B cell (primary cell): Measurements from ENCODE around the gene PREX1. TPM values are rescaled to one million over a fixed set of nuclear protein-coding genes. Genes with fewer than 3 reads are reported as not detected.

Experiments
- ATAC-seq: fragments of 200-7000 bp; cut with Tn5 transposase; one replicate; pipeline ENCODE4 v1.10.0; 2021; ENCODE audit warnings: low read depth, mild to moderate bottlenecking, moderate number of reproducible peaks, moderate library complexity
- CTCF ChIA-PET: fragments of 350-600 bp; sonication (Branson Sonifier 250); formaldehyde crosslinking; loops from one replicate; lab custom pipeline; 2021; ENCODE audit warnings: antibody characterized with exemption, inconsistent platforms; lab: Charles Lee
- POLR2A ChIA-PET: fragments of 350-600 bp; sonication (Branson Sonifier 250); formaldehyde crosslinking; loops from one replicate; lab custom pipeline; 2021; ENCODE audit warnings: antibody characterized with exemption; lab: Charles Lee
- DNase-seq: peaks from one replicate; pipeline ENCODE4 v3.0.0; 2013
- H2AFZ ChIP-seq: 2 replicates; pipeline ENCODE4 v1.6.1; 2012; ENCODE audit warnings: mild to moderate bottlenecking, low read depth, low read length; ENCODE audit not compliant: insufficient read depth, poor library complexity, severe bottlenecking
- H3K27ac ChIP-seq, 2 donors: 1 replicate in 1 of 2; 2 replicates in 1 of 2; pipeline ENCODE4 v1.5.1; 2012 to 2013; ENCODE audit warnings: low read length in 2 of 2, mild to moderate bottlenecking in 2 of 2, moderate library complexity in 1 of 2
- H3K27me3 ChIP-seq, 4 experiments: fragments of 200-600 bp in 1 of 4; sonication (generic) in 1 of 4; replicated peaks in 1 of 4; 1 replicate in 2 of 4; 2 replicates in 2 of 4; pipeline versions ENCODE4 v1.6.1 to v1.7.0; 2013 to 2016; ENCODE audit warnings: low read length in 3 of 4, mild to moderate bottlenecking in 2 of 4, mixed read lengths in 1 of 4, moderate library complexity in 1 of 4; ENCODE audit not compliant: insufficient read depth in 4 of 4, control insufficient read depth in 3 of 4; ENCODE audit errors: control extremely low read depth in 1 of 4
- H3K36me3 ChIP-seq, 2 experiments: replicated peaks in 1 of 2; 1 replicate in 1 of 2; 2 replicates in 1 of 2; pipeline versions ENCODE4 v1.6.1 to v1.7.1; 2013; ENCODE audit warnings: low read length in 1 of 2; ENCODE audit not compliant: insufficient read depth in 2 of 2, control insufficient read depth in 1 of 2; ENCODE audit errors: control extremely low read depth in 1 of 2, extremely low read depth in 1 of 2
- H3K4me1 ChIP-seq, 2 donors: fragments of 200-600 bp in 1 of 2; sonication (generic) in 1 of 2; 1 replicate in 1 of 2; 2 replicates in 1 of 2; pipeline versions ENCODE4 v1.5.1 to v1.6.1; 2013 to 2017; ENCODE audit warnings: low read length in 2 of 2; ENCODE audit not compliant: control insufficient read depth in 2 of 2, insufficient read depth in 2 of 2
- H3K4me2 ChIP-seq: replicated peaks from 2 replicates; pipeline ENCODE3; 2012; ENCODE audit warnings: mild to moderate bottlenecking, low read depth, low read length; ENCODE audit not compliant: poor library complexity, severe bottlenecking
- H3K4me3 ChIP-seq, 5 experiments: fragments of 200-600 bp in 1 of 5; sonication (generic) in 1 of 5; 1 replicate in 3 of 5; 2 replicates in 2 of 5; pipeline versions ENCODE4 v1.5.1 to v1.7.0; 2011 to 2016; ENCODE audit warnings: low read length in 4 of 5, mild to moderate bottlenecking in 4 of 5, low read depth in 2 of 5, control low read depth in 1 of 5, moderate library complexity in 1 of 5; ENCODE audit not compliant: insufficient read depth in 1 of 5; ENCODE audit errors: control extremely low read depth in 1 of 5, extremely low read depth in 1 of 5
- H3K79me2 ChIP-seq: fragments of 200-600 bp; sonication (generic); one replicate; pipeline ENCODE4 v1.6.0; 2016; ENCODE audit warnings: low read length; ENCODE audit not compliant: control insufficient read depth, insufficient read depth
- H3K9ac ChIP-seq: fragments of 200-600 bp; sonication (generic); 2 replicates; pipeline ENCODE4 v1.6.1; 2017; ENCODE audit warnings: mild to moderate bottlenecking, low read length, moderate library complexity
- H3K9me3 ChIP-seq, 3 donors: one replicate each; pipeline versions ENCODE4 v1.6.1 to v1.7.1; 2013; ENCODE audit warnings: low read length in 2 of 3; ENCODE audit not compliant: control insufficient read depth in 2 of 3, insufficient read depth in 1 of 3; ENCODE audit errors: control extremely low read depth in 1 of 3
- H4K20me1 ChIP-seq: 2 replicates; pipeline ENCODE4 v1.6.0; 2012; ENCODE audit warnings: mild to moderate bottlenecking, low read length; ENCODE audit not compliant: insufficient read depth, control insufficient read depth, poor library complexity, severe bottlenecking
- H3K27ac Mint-ChIP-seq: one replicate; pipeline ENCODE4 v1.8.0; 2021; ENCODE audit warnings: mixed read lengths
- H3K27me3 Mint-ChIP-seq: one replicate; pipeline ENCODE4 v1.8.0; 2021; ENCODE audit warnings: mixed read lengths
- H3K4me1 Mint-ChIP-seq: one replicate; pipeline ENCODE4 v1.8.0; 2021; ENCODE audit warnings: mixed read lengths
- H3K4me3 Mint-ChIP-seq: one replicate; pipeline ENCODE4 v1.8.0; 2021; ENCODE audit warnings: mixed read lengths
- H3K9me3 Mint-ChIP-seq: one replicate; pipeline ENCODE4 v1.8.0; 2022; ENCODE audit warnings: mixed read lengths; ENCODE audit not compliant: insufficient read depth
- EZH2 ChIP-seq: IDR thresholded peaks from 2 replicates; pipeline ENCODE4 v1.6.1; 2012; ENCODE audit warnings: borderline replicate concordance, low read depth, mild to moderate bottlenecking, moderate library complexity, low read length; ENCODE audit not compliant: insufficient read depth, poor library complexity, severe bottlenecking
- WGBS: methylation state at CpG from one replicate; pipeline ENCODE4 v1.1.5; 2013; ENCODE audit warnings: missing lambda C conversion rate; ENCODE audit not compliant: insufficient coverage; 5-methylcytosine and 5-hydroxymethylcytosine counted together
- intact Hi-C: fragments of 100-400 bp; cut with micrococcal nuclease; formaldehyde crosslinking; loops from one replicate; pipeline ENCODE4 v1.10.0; 2022
- polyA plus RNA-seq: library from polyadenylated mRNA; depleted of rRNA; stranded (reverse); fragments of >200 nt; gene quantifications from 2 replicates; pipeline ENCODE4 v1.2.3, GENCODE V29; 2012
- total RNA-seq, 2 donors: library from RNA; stranded (reverse); fragments of 120-200 nt in 1 of 2; gene quantifications; 1 replicate in 1 of 2; 2 replicates in 1 of 2; pipeline versions ENCODE4 v1.2.3 to v1.2.4, GENCODE V29; 2013 to 2022
- TF ChIP-seq, protein P1 (sequence below): fragments of 200-600 bp; IDR thresholded peaks from one replicate; pipeline ENCODE4 v1.8.0; 2022; ENCODE audit warnings: antibody characterized with exemption, mild to moderate bottlenecking

PREX1 gene
- total and polyA plus RNA-seq, 2 donors (not counting 1 experiment from before 2014, with no cell fraction given) = 79.1 to 99.4 TPM

DNA sequence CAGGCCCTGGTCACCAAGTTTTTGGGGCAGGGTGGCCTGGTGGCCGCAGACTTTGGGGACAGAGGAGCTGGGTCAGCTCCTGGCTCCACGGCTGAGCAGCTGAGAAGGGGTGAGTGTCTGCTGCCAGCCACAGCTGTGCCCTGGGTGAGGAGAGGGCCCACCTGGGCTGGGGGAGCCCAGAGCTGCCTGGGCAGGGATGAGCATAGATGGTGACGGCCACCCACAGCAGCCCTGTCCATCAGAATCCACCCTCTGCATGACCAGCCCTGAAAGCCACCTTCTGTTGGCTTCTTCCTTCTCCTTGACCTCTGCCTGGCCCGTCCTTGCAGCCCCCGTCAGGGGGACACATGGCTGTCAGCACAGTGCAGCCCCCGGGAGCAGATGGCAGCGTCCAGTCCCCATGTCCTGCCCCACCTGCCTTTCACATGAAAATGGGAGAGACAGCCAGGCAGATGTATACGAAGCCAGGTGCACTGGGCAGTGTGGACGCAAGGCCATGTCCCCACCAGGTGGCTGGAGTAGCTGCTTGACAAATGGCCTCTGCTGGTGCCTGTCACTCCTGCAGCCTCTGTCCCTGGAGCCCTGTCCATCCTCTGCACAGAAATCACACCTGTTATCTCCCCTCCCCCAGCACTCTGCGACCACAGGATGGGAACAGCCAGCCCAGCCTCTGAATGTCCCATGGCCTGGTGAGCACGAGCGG lies 220.8 kb downstream of the PREX1 start:
- no peak overlapping the region for H3K4me3 ChIP-seq
- ATAC-seq = no peak
- H3K9me3 ChIP-seq = no peaks in the 10 kb centered on the region
- DNase-seq = no peak
- ChIA-PET POLR2A (no interaction called here), CTCF (interaction anchor here (1.7 kb wide), 1 partner anchor 14 kb away, joined by 7 read pairs; no protein-coding TSS in a partner anchor)
- H3K4me1 ChIP-seq = no peaks in the 10 kb centered on the region
- H3K27me3 Mint-ChIP-seq = peaks cover 4% of the 10 kb centered on the region
- no peak for TF ChIP-seq EZH2
- TF ChIP-seq, protein P1, sequence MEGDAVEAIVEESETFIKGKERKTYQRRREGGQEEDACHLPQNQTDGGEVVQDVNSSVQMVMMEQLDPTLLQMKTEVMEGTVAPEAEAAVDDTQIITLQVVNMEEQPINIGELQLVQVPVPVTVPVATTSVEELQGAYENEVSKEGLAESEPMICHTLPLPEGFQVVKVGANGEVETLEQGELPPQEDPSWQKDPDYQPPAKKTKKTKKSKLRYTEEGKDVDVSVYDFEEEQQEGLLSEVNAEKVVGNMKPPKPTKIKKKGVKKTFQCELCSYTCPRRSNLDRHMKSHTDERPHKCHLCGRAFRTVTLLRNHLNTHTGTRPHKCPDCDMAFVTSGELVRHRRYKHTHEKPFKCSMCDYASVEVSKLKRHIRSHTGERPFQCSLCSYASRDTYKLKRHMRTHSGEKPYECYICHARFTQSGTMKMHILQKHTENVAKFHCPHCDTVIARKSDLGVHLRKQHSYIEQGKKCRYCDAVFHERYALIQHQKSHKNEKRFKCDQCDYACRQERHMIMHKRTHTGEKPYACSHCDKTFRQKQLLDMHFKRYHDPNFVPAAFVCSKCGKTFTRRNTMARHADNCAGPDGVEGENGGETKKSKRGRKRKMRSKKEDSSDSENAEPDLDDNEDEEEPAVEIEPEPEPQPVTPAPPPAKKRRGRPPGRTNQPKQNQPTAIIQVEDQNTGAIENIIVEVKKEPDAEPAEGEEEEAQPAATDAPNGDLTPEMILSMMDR = no peak
- H3K36me3 ChIP-seq = no peaks in the 10 kb centered on the region
- intact Hi-C loops = no loop called here
- H3K9me3 Mint-ChIP-seq = no peaks in the 10 kb centered on the region
- no peak overlapping the region for H3K4me3 Mint-ChIP-seq
- no peak overlapping the region for H3K27ac ChIP-seq
- H3K27ac Mint-ChIP-seq = no peak overlapping the region
- no peak overlapping the region for H3K9ac ChIP-seq
- no peaks in the 10 kb centered on the region for H3K79me2 ChIP-seq
- H2AFZ ChIP-seq = no peak overlapping the region
- H3K4me2 ChIP-seq = no peak overlapping the region
- 97% methylated on average over 12 of the region's 12 CpGs for WGBS
- H3K27me3 ChIP-seq = peaks cover 0 to 5% (median 0%) of the 10 kb centered on the region in 4 experiments
- no peaks in the 10 kb centered on the region for H4K20me1 ChIP-seq
- H3K4me1 Mint-ChIP-seq = no peaks in the 10 kb centered on the region

DNA sequence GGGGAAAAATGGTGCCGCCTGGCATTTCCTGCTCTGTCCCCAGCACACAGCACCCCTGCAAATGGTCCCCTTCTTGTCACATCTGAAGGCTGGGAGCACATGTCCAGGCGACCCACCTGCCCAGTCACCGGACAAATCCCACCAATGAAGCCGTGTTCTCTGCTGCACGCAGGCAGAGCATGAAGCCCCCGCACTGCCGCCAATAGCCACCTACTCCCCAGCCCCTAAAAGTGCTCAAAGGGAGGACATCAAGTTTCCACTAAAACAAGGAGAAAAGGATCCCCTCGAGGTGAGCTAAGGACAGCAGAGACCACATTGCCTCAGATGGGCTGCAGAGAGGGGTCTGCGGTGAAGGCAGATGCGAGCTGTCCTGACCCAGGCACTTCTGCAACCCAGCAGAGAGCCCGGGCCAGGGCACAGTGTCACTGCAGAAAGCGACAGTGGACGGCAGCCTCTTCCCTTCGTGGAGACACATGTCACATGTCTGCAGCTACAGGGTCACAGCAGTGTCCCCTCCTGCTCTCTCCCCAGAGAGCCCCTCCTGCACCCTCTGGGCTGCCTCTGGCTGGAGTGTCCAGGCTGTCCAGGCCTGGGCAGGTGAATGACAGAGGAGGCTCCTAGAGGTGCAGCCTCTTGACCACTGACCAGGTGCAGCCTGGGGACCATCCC lies 221.5 kb downstream of the PREX1 start:
- Histone ChIP-seq H2AFZ (no peak overlapping the region), H3K9me3 (no peaks in the 10 kb centered on the region), H3K9ac (no peak overlapping the region), H4K20me1 (no peaks in the 10 kb centered on the region), H3K4me2 (no peak overlapping the region), H3K79me2 (no peaks in the 10 kb centered on the region), H3K27me3 (peaks cover 0 to 5% (median 0%) of the 10 kb centered on the region in 4 experiments), H3K27ac (no peak overlapping the region), H3K4me1 (no peaks in the 10 kb centered on the region), H3K36me3 (no peaks in the 10 kb centered on the region), H3K4me3 (no peak overlapping the region)
- intact Hi-C loops = no loop called here
- CTCF ChIA-PET = no interaction called here
- DNase-seq = no peak
- Mint-ChIP-seq H3K27ac (no peak overlapping the region), H3K4me1 (no peaks in the 10 kb centered on the region), H3K27me3 (peaks cover 4% of the 10 kb centered on the region), H3K4me3 (no peak overlapping the region), H3K9me3 (no peaks in the 10 kb centered on the region)
- WGBS = 85% methylated on average over 9 of the region's 14 CpGs
- POLR2A ChIA-PET = no interaction called here
- no peak for ATAC-seq
- no peak for TF ChIP-seq EZH2
- TF ChIP-seq, protein P1 = no peak
